ENCODE measurements around the gene SART3.
A peak's percentile ranks its signal among the peaks of the same experiment; 100 is the strongest.
"Not testable (repeated sequence)": the region's sequence is repeated elsewhere in the genome, so short reads cannot be mapped to it uniquely, and the experiment has no call there.

SART3 gene

DNA sequence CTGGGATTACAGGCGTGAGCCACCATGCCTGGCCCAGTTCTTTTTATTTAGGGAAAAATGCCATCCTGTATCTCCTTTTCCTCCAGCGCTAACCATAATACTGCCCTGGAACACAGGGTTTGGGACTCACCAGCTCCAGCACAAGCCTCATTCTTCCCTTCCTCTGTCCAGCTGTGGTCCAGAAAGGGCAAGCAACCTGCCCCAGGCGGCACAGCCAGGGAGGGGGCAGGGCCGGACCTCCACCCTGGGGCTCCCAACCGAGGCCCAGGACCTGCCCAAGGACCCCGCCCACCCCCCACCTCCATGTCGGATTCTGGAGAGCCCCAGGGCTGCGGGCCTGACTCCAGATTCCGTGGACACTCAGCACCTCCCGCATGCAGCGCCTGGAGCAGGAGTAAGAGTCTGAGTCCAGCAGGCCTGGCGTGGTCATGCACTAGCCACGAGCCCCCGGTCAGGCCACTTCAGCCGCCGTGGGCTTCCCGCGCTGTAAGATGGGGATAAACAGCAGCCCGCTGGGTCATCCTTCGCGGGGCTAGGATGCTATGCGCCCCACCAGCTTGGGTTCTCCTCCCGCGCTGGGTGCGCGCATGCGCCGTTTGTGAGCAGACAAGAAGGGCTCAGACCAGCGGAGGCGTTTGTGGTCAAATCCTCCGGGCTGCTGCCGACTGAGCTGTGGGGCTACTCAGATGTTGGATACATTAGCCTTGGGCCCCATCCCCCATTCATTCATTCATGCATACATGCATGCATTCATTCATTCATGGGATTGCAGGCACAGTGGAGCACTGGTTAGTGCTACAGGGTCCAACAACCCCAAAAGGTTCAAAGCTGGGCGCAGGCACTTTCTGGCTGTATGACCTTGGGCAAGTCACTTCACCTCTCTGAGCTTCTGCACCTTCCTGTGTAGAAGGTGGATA lies 20.6 kb upstream of the SART3 start:
- DNase-seq: no peak

GRCh38 chr12:108580531-108580930 lies 19.6 kb upstream of the SART3 start:
- DNase-seq: no peak

DNA sequence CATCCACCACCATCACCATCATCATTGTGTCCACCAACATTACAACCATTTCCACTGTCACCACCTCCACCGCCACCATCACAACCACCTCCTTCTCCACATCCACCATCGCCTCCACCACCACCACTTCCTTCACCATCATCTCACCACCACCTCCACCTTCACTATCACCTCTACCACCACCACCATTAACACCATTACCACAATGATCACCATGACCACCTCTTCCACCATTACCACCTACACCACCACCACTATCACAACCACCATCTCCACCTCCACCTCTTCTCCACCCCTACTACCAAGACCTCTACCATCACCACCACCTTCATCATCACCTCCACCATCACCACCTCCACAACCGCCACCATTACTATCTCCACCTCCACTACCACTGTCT lies 17.8 kb upstream of the SART3 start:
- DNase-seq: no peak

DNA sequence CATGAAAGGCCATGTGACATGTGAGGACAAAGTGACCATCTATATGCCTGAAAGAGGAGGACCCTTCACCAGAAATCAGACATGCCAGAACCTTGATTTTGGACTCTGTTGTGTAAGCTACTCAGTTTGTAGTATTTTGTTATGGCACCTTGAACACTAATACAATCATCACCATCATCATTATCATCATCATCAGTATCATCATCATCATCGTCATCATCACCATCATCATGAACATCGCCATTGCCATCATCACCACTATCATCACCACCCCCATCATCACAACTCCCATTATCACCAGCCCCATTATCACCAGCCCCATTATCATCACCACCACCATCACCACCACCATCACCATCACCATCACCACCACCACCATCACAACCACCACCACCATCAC lies 17.3 kb upstream of the SART3 start:
- DNase-seq: no peak

- DNase-seq: no peak
Measured at GRCh38 chr12:108577458-108577857, 16.5 kb upstream of the SART3 start.

DNA sequence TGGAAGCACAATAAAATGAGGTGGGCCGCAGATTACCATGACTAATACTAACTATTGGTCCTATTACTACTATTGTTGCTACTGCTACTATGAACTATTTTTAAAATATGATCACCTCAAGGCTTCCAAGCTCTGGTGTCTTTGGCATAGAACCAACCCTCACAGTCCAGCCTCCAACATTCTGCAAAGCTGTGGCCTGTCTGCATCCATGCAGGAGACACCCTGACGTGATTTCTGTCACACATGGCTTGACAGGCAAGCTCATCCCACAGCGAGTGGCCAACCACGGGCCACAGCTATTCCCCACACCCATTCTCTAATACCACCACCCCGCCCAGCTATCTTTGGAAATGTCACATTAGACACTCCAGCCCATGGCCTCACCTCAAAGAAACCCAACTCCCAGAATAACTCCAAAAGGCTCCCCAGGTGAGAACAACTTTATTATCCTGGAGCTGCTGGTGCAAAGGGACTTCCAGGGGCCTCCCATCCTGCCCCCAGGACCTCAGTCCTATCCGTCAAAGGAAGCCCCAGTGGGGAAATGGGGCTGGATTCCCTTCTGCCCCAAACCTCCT lies 15.8 kb upstream of the SART3 start:
- no peak for DNase-seq

GRCh38 chr12:108575199-108575912 lies 14.4 kb upstream of the SART3 start:
- no peak for DNase-seq

GRCh38 chr12:108574276-108574675 lies 13.3 kb upstream of the SART3 start:
- DNase-seq: not testable (repeated sequence)

DNA sequence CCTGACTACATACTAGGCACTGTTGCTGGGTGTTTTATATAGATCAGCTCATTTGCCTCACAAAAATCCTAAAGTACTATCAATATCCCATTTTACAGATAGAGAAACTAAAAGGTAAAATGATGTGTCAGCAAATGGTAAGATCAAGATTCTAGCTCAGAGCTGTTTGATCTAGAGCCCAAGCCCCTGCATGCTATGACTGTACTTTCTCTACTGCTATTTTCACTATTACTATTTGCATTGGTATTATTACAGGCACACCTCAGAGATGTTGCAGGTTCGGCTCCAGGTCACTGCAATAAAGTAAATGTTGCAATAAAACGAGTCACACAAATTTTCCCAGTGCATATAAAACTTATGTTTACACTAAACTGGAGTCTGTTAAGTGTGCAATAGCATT lies 12.3 kb upstream of the SART3 start:
- no peak for DNase-seq

DNA sequence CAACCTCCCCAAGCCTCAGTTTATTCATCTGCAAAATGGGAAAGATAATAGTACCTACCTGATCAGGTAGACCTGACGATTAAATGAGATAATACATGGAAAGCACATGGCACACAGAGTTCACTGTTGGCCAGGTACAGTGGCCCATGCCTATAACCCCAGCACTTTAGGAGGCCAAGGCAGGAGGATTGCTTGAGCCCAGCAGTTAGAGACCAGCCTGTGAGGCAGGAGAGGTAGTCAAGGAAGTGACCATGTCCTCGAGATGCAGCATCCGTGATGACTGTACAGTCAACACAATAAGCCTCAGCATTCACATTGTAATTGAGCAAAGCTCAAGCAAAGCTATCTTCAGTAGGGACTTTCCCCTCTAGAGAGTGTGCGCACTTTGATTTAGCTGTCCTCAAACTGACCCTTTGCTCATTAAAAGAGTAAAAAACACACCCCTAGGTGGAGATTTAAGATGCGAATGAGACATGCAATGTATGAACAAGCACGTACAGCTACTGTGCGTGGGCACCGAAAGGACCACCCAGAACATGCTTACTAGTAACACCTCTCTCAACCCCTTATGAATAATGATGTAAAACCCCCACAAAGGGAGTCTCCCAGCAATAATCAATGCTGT lies 11.3 kb upstream of the SART3 start:
- DNase-seq: no peak

DNA sequence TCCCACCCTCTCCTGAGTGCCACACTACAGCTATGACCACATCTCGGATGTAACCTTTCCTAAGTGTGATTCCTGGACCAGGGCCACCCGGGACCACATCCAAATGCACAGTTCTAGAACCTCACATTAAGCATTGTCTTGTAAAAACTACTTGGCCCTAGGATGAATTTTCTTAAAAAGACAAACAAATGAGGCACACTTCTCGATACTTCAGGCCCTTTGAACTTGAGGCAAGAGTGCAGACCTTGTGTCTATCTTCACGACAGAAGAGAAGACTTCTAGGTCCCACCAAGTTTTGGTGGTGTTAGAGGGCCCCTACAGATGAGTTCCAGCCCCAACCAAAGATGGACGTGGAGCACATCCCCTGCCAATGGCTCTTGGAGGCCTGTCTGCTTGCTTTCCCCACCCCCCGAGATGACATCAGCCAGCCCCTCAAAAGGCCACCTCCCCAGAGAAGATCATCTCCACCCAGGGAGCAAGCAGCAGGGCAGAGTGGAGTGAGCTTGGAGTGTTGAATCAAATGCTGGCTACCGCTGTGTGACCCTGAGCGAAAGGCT lies 10.7 kb upstream of the SART3 start:
- no peak for DNase-seq

- no peak for DNase-seq
Measured at GRCh38 chr12:108570743-108571608, 10.0 kb upstream of the SART3 start.

GRCh38 chr12:108568338-108569154 lies 7.6 kb upstream of the SART3 start:
- peak; percentile 58 for DNase-seq

- peak; percentile 67 for DNase-seq
Measured at GRCh38 chr12:108567406-108568337, 6.7 kb upstream of the SART3 start.

DNA sequence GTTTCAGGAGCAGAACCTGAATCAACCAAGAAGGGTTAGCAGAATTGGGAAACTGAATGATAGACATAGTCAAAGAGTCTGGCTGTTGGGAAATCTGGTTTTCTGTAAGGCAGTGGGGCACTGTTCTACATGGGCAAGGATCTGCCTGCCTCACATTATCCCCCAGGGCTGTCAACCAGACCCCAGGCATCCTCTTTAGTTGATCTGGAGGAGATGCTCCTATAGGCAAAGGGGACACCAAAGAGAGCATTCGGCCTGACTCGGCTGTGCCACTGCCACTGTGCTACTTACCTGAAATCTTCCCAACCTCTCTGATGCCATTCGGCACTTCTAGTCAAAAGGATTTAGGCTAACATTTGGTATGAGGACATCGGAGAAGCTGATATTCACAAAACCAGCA lies 5.5 kb upstream of the SART3 start:
- no peak for DNase-seq

DNA sequence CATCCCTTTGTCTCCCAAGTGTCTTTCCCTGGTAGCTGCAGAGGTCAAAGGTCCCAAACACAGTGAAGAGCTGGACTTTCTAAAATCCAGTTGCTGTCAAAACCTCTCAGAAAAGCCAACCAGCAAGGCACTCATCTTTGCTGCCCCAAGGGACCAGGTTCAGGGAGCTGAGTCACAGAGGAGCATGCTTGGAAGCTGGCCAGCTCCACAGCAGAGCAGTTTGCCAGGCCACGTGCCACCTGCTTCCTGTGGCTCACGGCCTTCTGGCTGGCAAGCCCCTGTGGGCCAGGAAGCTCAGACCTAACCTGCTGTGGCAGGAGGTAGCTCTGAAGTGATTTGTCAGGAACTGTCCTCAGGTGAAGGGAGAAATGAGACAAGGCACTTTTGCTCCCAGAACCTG lies 5.0 kb upstream of the SART3 start:
- DNase-seq: peak; percentile 90

GRCh38 chr12:108565146-108565545 lies 4.2 kb upstream of the SART3 start:
- peak; percentile 42 for DNase-seq

DNA sequence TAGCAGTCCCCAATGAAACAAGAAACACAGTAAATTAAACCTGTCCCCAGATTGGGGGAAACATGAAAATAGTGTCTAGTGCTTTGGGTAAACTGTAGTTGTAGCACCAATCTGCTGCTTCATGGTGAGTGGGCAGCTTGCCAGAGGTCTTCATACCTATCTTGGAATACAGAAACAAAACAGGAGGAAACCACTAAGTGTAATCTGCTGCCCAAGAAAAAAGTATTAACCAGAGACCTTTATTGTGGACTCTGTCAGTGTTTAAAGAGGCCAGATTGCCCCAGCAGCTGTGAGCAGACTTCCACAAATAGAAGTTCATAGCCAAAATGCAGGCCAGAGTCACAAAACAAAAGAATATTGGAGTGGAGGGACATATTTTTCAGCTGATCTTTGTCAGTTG lies 3.8 kb upstream of the SART3 start:
- no peak for DNase-seq

GRCh38 chr12:108563804-108564151 lies 2.8 kb upstream of the SART3 start:
- DNase-seq: no peak
